ENCODE measurements around the gene LPIN3. TPM values are rescaled to one million over a fixed set of nuclear protein-coding genes. Genes with fewer than 3 reads are reported as not detected.

The LPIN3 gene
- total RNA-seq, 1 donor from 2014 or later = 1.1 TPM

- no peak for DNase-seq (ENCODE audit: low spot score)
- H3K36me3 Mint-ChIP-seq (ENCODE audit: low read depth) = peaks cover 2% of the 10 kb centered on the region
- H3K4me1 Mint-ChIP-seq (ENCODE audit: low read depth) = peaks cover 4% of the 10 kb centered on the region
- intact Hi-C loops (cut with micrococcal nuclease) = no loop called here
- H3K27ac Mint-ChIP-seq = peak overlapping the region; percentile 23
- H3K9me3 Mint-ChIP-seq = peaks cover 6% of the 10 kb centered on the region
- peaks cover 39% of the 10 kb centered on the region for H3K27me3 Mint-ChIP-seq (ENCODE audit: insufficient read depth)
- peak overlapping the region; percentile 49 for H3K4me3 Mint-ChIP-seq
Measured at GRCh38 chr20:41367393-41367695, 26.7 kb downstream of the LPIN3 start.

- intact Hi-C loops (cut with micrococcal nuclease) = no loop called here
- H3K4me3 Mint-ChIP-seq = no peak overlapping the region
- peaks cover 2% of the 10 kb centered on the region for H3K36me3 Mint-ChIP-seq (ENCODE audit: low read depth)
- H3K4me1 Mint-ChIP-seq (ENCODE audit: low read depth) = peaks cover 4% of the 10 kb centered on the region
- no peak overlapping the region for H3K27ac Mint-ChIP-seq
- H3K27me3 Mint-ChIP-seq (ENCODE audit: insufficient read depth) = peaks cover 39% of the 10 kb centered on the region
- no peak for DNase-seq (ENCODE audit: low spot score)
- H3K9me3 Mint-ChIP-seq = peaks cover 6% of the 10 kb centered on the region
Measured at GRCh38 chr20:41367956-41368355, 27.3 kb downstream of the LPIN3 start.

GRCh38 chr20:41369673-41370072 lies 29.1 kb downstream of the LPIN3 start:
- no peak overlapping the region for H3K27ac Mint-ChIP-seq
- peaks cover 6% of the 10 kb centered on the region for H3K9me3 Mint-ChIP-seq
- no peak for DNase-seq (ENCODE audit: low spot score)
- peaks cover 38% of the 10 kb centered on the region for H3K27me3 Mint-ChIP-seq (ENCODE audit: insufficient read depth)
- intact Hi-C loops (cut with micrococcal nuclease) = no loop called here
- peaks cover 2% of the 10 kb centered on the region for H3K36me3 Mint-ChIP-seq (ENCODE audit: low read depth)
- no peak overlapping the region for H3K4me3 Mint-ChIP-seq
- peaks cover 4% of the 10 kb centered on the region for H3K4me1 Mint-ChIP-seq (ENCODE audit: low read depth)

- Mint-ChIP-seq H3K4me1 (ENCODE audit: low read depth) (peaks cover 4% of the 10 kb centered on the region), H3K4me3 (no peak overlapping the region), H3K27ac (no peak overlapping the region), H3K9me3 (peaks cover 6% of the 10 kb centered on the region), H3K27me3 (ENCODE audit: insufficient read depth) (peaks cover 34% of the 10 kb centered on the region), H3K36me3 (ENCODE audit: low read depth) (peaks cover 2% of the 10 kb centered on the region)
- DNase-seq (ENCODE audit: low spot score) = no peak
- intact Hi-C loops (cut with micrococcal nuclease) = no loop called here
Measured at GRCh38 chr20:41370176-41370575, 29.6 kb downstream of the LPIN3 start.

- Mint-ChIP-seq H3K4me1 (ENCODE audit: low read depth) (peaks cover 4% of the 10 kb centered on the region), H3K4me3 (no peak overlapping the region), H3K36me3 (ENCODE audit: low read depth) (peaks cover 2% of the 10 kb centered on the region), H3K27ac (no peak overlapping the region), H3K27me3 (ENCODE audit: insufficient read depth) (peaks cover 31% of the 10 kb centered on the region), H3K9me3 (peaks cover 6% of the 10 kb centered on the region)
- DNase-seq (ENCODE audit: low spot score) = no peak
- intact Hi-C loops (cut with micrococcal nuclease) = no loop called here
Measured at GRCh38 chr20:41371371-41371770, 30.8 kb downstream of the LPIN3 start.

- peaks cover 6% of the 10 kb centered on the region for H3K9me3 Mint-ChIP-seq
- DNase-seq (ENCODE audit: low spot score) = no peak
- no peak overlapping the region for H3K4me3 Mint-ChIP-seq
- no peak overlapping the region for H3K27ac Mint-ChIP-seq
- intact Hi-C loops (cut with micrococcal nuclease) = no loop called here
- peaks cover 29% of the 10 kb centered on the region for H3K27me3 Mint-ChIP-seq (ENCODE audit: insufficient read depth)
- H3K4me1 Mint-ChIP-seq (ENCODE audit: low read depth) = no peaks in the 10 kb centered on the region
- H3K36me3 Mint-ChIP-seq (ENCODE audit: low read depth) = peaks cover 2% of the 10 kb centered on the region
Measured at GRCh38 chr20:41373251-41373783, 32.7 kb downstream of the LPIN3 start.

GRCh38 chr20:41373931-41374920 lies 33.6 kb downstream of the LPIN3 start:
- intact Hi-C loops (cut with micrococcal nuclease) = no loop called here
- no peak overlapping the region for H3K4me3 Mint-ChIP-seq
- peaks cover 2% of the 10 kb centered on the region for H3K36me3 Mint-ChIP-seq (ENCODE audit: low read depth)
- H3K9me3 Mint-ChIP-seq = peaks cover 6% of the 10 kb centered on the region
- no peak overlapping the region for H3K27ac Mint-ChIP-seq
- no peaks in the 10 kb centered on the region for H3K4me1 Mint-ChIP-seq (ENCODE audit: low read depth)
- no peak for DNase-seq (ENCODE audit: low spot score)
- H3K27me3 Mint-ChIP-seq (ENCODE audit: insufficient read depth) = peaks cover 27% of the 10 kb centered on the region

GRCh38 chr20:41375846-41376245 lies 35.2 kb downstream of the LPIN3 start:
- Mint-ChIP-seq H3K9me3 (peaks cover 6% of the 10 kb centered on the region), H3K27ac (no peak overlapping the region), H3K36me3 (ENCODE audit: low read depth) (peaks cover 2% of the 10 kb centered on the region), H3K4me3 (no peak overlapping the region), H3K27me3 (ENCODE audit: insufficient read depth) (peaks cover 29% of the 10 kb centered on the region), H3K4me1 (ENCODE audit: low read depth) (no peaks in the 10 kb centered on the region)
- intact Hi-C loops (cut with micrococcal nuclease) = no loop called here
- no peak for DNase-seq (ENCODE audit: low spot score)

- no peak for DNase-seq (ENCODE audit: low spot score)
- Mint-ChIP-seq H3K9me3 (peaks cover 2% of the 10 kb centered on the region), H3K4me3 (no peak overlapping the region), H3K27me3 (ENCODE audit: insufficient read depth) (peaks cover 29% of the 10 kb centered on the region), H3K4me1 (ENCODE audit: low read depth) (no peaks in the 10 kb centered on the region), H3K27ac (no peak overlapping the region), H3K36me3 (ENCODE audit: low read depth) (no peaks in the 10 kb centered on the region)
- intact Hi-C loops (cut with micrococcal nuclease) = no loop called here
Measured at GRCh38 chr20:41376349-41376748, 35.7 kb downstream of the LPIN3 start.

GRCh38 chr20:41377275-41377674 lies 36.7 kb downstream of the LPIN3 start:
- Mint-ChIP-seq H3K4me3 (no peak overlapping the region), H3K27me3 (ENCODE audit: insufficient read depth) (peaks cover 33% of the 10 kb centered on the region), H3K27ac (no peak overlapping the region), H3K36me3 (ENCODE audit: low read depth) (no peaks in the 10 kb centered on the region), H3K9me3 (no peaks in the 10 kb centered on the region), H3K4me1 (ENCODE audit: low read depth) (no peaks in the 10 kb centered on the region)
- DNase-seq (ENCODE audit: low spot score) = no peak
- intact Hi-C loops (cut with micrococcal nuclease) = no loop called here

GRCh38 chr20:41379551-41379950 lies 38.9 kb downstream of the LPIN3 start:
- Mint-ChIP-seq H3K4me1 (ENCODE audit: low read depth) (no peaks in the 10 kb centered on the region), H3K27me3 (ENCODE audit: insufficient read depth) (peaks cover 39% of the 10 kb centered on the region), H3K36me3 (ENCODE audit: low read depth) (no peaks in the 10 kb centered on the region), H3K27ac (no peak overlapping the region), H3K9me3 (no peaks in the 10 kb centered on the region), H3K4me3 (no peak overlapping the region)
- intact Hi-C loops (cut with micrococcal nuclease) = no loop called here
- no peak for DNase-seq (ENCODE audit: low spot score)

- H3K27me3 Mint-ChIP-seq (ENCODE audit: insufficient read depth) = peaks cover 39% of the 10 kb centered on the region
- no peaks in the 10 kb centered on the region for H3K36me3 Mint-ChIP-seq (ENCODE audit: low read depth)
- no peak overlapping the region for H3K27ac Mint-ChIP-seq
- no peak overlapping the region for H3K4me3 Mint-ChIP-seq
- intact Hi-C loops (cut with micrococcal nuclease) = no loop called here
- DNase-seq (ENCODE audit: low spot score) = no peak
- no peaks in the 10 kb centered on the region for H3K9me3 Mint-ChIP-seq
- H3K4me1 Mint-ChIP-seq (ENCODE audit: low read depth) = no peaks in the 10 kb centered on the region
Measured at GRCh38 chr20:41380551-41381193, 40.1 kb downstream of the LPIN3 start.

GRCh38 chr20:41382791-41383305 lies 42.2 kb downstream of the LPIN3 start:
- Mint-ChIP-seq H3K4me3 (no peak overlapping the region), H3K27me3 (ENCODE audit: insufficient read depth) (peaks cover 30% of the 10 kb centered on the region), H3K4me1 (ENCODE audit: low read depth) (no peaks in the 10 kb centered on the region), H3K36me3 (ENCODE audit: low read depth) (no peaks in the 10 kb centered on the region), H3K27ac (no peak overlapping the region), H3K9me3 (no peaks in the 10 kb centered on the region)
- intact Hi-C loops (cut with micrococcal nuclease) = no loop called here
- DNase-seq (ENCODE audit: low spot score) = no peak

Data from activated T-helper 1 cell treated with anti-CD3 and anti-CD28 coated beads, Interleukin-12 subunit alpha, Interleukin-12 subunit beta, Interleukin-2, Interleukin-4 antibody, amounts not matched to agents 30 ng/mL and 10 ng/mL and 1 ng/mL, durations not matched to agents 14 hours and 24 hours and 36 hours (primary cell).